GM18868 (cell line): ENCODE results near the gene PIK3R6.

Experiments used
- ATAC-seq: cut with Tn5 transposase; IDR thresholded peaks from one replicate; pipeline ENCODE4 v1.9.1; 2021; ENCODE audit warnings: mild to moderate bottlenecking, moderate library complexity; ENCODE audit not compliant: unreplicated experiment

The PIK3R6 gene

DNA sequence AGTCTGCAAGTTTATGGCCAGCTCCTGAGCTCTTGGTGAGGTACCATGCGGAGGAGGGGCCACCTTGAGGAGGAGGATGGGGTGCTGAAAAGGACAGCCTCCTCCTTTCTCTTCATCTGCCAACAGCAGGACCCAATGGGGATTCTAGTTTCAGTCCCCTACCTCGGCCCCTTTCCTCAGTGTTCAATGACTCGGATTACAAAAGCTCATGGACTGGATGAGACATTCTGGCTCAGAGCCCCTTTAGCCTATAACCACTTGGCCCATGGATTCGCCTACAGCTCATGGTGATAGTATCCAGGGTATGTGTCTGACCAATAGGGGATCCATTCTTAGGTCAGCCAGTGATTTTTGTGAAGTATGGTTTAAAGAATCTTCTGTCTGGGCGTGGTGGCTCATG, 8.5 kb upstream of the PIK3R6 start:
- no peak for ATAC-seq

DNA sequence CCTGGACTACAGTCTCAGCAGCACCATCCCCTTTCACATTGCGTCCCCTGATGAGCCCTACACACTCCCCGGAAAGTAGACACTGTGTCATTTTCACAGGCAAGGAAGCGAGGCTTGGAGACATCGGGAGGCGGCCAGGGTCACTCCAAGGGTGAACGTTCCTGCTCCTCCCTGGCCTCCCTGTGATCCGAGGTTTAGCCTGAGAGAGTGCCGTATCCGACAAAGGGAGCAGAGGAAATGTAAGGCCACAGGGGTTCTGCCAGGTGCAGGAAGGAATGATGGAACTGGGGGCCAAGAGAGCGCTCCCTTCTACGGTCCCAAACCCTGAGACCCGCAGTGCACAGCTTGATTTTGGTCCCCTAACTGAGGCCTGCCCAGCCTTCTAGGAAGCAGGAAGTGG, 8.0 kb upstream of the PIK3R6 start:
- ATAC-seq: no peak

DNA sequence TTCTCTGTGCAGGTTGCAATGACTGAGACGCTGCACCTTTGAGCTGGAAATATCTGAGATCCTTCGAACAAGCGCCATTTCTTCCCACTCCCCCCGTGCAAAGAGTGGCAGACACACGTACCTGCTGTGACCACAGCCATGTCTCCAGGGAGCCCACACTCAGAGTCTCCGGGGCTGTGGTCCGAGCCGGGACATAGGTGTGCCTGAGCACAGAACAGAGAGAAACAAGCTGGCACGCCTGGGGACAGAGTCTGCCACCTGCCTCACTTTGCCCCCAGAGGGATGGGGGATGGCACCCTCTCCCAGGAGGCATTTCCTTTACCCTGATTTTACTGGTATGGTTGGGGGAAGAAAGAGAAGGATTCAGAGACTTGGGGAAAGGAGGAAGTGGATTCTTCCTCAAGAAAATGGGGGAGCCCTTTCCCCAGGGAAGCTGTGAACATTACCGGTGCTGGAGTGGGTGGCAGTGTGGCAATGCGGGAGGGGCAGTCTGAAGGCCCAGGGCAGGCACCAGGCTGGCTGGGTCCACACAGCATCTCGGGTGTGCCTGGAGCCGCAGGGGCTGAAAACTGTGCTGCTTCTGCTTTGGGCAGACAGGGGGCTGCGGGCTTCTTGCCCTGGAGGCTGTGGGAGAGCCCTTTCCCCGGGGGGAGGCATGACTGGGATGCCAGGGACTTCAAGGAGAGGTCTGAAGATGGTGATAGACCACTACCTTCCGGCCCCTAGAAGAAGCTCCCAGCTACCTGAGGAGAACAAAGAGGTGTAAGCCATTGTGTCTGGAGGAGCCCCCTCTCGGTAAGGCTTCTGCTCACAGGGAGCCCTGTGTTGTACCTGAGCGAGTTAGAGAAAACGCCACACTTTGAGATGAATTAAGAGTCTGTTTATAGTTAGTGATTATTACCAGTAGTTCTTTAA, 6.6 kb upstream of the PIK3R6 start:
- no peak for ATAC-seq

DNA sequence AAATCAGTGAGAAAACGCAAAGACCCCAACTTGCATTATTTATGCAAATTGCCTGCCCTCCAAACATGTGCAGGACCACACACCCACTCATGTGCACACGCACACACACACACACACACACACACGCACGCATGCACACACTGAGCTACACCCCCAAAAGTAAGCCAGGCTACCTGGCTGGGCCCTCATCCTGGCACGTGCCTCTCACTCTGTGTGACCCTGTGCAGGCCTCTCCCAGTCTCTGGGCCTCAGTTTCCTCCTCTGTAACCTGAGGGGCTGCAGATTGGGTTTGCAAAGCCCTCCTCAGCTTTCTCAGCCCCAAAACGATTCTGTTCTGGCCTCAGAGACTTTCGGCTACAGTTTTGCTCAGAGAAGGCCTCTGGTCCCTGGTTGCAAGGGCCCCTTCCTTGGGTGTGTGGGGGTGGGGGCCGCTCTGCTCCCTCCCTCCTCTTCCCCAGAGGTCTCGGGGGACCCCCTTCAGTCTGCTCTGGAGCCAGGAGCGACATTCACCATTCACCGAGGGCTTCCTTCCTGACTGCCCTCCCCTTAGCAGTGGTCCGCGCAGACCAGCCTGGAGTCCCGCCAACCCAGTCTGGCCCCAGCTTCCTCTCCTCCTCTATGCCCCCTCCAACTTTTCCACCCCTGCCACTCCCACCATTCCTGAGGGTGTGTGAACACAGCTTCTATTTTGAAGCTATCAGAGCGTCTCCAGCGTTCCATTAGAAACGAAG, 5.4 kb upstream of the PIK3R6 start:
- ATAC-seq: no peak

DNA sequence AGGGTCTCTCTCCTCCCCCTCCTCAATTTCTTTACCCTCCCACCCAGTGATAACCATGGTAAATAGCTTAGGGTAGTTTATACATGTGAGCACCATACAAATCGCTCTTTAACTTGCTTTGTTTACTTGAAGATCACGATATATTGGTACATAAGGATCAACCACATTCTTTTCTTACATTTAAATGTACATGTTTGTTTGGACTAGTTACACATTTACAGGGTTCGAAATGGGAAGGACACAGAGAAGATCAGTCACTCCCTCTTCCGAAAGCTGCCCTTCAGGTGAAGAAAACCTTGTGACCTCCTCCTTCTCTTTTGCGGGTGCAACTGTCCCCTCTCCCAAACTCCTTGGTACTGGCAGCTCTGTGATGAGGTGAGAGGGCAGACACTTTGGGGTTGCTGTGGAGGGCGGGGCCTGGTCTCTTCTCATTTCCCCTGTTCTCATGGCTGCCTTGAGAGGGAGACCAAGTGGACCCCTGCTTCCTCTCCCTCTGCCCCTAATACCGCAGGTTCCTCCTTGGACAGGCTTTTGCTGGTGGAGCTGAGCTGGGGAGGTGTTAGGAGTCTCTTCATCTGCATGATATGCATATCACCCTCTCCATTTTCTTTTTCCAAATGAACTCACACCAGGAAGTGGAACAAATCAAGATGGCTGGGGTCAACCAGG, 4.7 kb upstream of the PIK3R6 start:
- no peak for ATAC-seq

DNA sequence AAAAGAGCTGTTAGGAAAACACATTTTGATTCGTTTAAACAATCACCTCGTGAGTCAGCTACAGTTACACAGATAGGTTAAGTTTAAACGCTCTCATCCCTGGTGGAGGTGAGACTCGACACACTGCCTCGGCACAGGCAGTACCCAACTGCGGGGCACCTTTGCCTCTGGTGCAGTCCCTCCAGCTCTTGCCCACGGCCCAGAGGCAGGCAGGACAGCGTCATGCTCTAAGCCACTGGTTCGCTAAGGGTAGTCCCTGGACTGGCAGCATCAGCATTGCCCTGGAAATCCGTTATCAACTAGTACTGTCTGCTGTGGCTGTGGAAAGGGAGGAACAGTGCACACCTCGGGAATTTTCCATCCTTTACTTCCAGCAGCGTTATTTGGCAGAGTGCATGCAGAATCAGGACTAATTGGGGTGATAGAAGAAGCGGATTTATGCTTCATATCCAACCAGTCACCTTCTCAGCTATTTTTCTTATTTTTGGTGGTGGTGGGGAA, 3.7 kb upstream of the PIK3R6 start:
- ATAC-seq: no peak

DNA sequence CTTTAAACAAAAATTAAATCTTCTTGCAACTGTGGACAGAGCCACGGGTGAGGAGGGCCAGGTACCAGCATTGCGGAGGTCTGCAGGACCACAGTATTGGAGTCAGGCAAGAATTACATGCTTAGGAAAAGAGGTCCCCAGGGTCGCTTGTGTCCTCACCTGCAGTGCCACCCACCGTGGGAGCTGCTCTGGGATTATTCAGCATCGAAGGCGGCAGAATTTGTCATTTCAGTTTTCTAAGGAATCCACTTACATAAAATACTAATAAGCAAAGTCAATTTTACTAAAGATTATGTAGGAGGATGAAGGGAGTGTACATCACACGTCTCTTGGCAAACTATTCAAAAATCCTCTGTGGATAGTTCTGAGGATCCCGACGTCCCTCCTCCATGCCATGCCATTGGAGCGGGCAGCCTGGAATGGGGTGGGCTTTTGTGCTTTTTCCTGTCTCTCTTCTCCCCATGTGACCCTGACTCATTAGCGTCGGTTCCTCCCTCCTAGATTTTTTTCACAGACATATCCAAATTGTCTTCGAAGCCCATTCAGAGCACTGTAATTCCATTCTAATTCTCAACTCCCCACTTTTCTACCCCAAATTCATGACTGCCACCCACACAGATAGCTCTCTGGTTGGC, 3.0 kb upstream of the PIK3R6 start:
- ATAC-seq: no peak

DNA sequence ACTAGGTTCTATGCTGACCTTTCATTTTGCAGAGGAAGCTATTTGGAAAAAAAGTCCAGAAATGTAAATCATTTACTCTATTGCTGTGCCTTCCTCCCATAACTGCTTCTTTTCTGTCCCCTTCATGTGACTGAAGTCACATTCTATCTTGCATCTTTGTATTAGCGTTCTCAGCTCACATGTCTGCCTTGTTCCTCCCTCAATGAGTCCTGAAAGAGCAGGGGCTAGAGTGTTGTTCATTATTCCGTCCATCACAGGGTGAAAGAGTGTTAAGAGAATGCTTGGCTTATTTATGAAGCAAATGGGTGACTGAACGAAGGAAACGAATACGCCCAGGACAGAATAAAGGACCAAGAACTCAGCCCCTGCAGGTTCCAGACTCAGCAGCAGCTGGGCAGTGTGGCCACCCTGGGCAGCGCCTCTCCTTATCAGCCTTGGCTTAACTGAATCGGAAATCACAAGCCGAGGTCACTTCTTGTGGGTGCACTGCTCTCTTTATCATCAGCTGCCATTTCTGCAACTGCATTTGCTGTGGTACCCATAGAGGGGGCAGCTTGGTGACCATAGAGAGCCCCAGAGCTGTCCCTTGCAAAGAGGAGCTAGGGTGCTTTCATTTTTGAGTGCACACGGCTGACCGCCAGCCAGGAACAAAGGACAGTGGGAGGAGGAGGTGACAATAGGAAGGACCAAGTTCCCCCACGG, 1.8 kb upstream of the PIK3R6 start:
- ATAC-seq: no peak

DNA sequence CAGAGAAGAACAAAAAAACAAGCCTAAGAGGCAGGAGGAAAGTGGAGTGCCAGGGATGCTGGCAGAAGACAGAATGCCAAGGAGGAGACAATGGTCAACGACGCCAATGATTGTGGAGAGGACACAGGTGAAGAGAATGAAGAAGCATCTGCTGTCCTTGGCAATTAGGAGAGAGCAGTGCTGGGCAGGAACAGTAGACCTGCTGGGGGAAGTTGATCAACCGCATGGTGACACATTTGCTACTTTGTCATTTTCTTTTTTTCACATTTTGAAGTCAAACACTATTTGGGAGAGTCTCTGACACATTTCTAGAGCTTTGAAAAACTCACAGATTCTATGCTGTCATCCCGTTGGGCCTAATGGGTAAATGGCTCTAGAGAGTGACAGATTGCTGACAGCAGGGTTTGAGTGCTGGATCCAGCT, 1.1 kb upstream of the PIK3R6 start:
- peak; percentile 62 for ATAC-seq

DNA sequence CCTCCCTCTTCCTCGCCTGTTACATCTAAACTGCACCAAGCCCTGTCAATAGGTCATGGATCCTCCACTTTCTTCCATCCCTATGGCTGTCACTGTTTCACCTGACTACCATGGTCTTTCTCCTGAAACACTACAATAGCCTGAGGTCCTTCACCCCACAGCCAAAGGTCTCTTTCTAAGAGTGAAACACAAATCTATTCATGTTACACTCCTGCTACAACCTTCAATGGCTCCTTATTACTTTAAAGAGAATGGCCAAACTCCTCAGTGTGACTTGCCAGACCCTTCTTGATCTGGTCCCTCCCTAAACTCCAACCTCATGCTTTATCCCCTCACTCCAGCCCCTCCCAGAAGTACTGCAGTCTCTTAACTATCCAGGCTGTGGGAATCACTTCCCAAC, 618 bp upstream of the PIK3R6 start:
- ATAC-seq: no peak

DNA sequence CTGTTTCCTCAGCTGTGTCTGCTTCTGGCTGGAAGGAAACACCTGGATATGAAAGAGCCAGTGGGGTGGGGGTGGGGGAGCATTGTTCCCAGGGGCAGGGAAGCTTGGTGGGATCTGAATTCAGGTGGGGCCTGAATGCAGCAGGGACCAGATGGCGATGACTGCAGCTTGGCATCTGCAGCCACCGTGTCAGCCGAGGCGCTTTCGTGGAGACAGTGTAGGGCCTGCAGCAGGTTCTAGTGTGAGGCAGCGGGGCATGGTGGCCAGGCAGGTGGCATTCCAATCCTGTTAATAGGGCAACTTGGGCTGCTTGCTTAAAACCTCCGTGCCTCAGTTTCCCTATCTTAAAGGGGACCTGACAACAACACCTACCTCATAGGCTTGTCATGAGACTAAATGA, 1.7 kb downstream of the PIK3R6 start:
- ATAC-seq: no peak

DNA sequence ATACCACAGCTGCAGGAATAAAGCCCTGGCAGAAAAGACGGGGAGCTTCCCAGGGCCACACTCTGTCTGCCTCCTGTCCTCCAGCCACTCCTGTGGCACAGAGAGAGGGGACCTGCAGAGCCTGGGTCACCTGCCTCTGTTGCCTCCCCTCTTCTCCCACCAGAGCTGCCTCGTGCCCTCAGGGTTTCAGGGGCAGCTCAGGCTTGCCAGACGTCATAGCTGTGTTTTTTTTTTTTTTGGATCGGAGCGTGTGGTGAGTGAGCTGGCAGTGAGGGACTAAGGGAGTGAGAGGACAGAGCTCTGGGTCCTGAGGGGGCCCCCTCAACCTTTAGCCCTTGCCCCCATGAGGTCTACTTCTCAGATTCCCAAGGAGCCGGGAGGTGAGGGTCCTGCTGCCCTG, 2.1 kb downstream of the PIK3R6 start:
- ATAC-seq: no peak

DNA sequence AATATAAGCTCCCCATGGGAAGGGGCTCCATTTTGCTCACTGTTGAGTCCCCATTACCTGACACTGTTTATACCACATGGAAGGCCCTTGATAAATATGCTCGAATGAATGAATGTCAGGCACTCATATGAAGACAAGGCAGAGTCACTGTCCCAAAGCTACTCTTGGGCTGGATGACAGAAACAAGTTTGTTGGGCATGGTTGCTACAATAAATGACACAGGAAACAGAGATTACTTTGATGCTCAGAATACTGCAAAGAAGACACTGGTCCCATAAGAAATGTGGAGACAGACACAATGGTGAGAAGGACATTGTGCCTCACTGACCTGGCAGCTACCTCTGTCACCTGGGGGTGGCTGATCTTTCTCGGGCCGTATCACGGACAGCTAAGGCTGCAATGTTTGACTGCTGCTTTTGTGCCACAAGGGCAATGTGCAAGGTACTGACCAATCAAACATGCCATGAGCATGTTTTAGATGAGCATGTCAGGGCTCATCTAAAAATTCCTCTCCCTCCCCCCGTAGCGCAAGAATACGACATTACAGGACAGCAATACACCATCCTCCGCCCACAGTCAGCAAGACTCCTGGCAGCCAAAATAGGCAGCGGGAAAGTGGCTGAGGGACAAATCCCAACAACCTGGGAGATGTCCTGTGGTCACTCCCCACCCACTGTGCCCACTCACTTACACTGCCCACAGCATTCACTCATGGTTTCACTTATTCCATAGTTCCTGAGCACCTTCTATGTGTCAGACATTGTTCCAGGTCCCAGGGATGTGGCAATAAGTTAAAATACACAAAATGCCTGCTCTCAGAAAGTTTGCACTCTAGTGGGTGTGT, 5.0 kb downstream of the PIK3R6 start:
- no peak for ATAC-seq

DNA sequence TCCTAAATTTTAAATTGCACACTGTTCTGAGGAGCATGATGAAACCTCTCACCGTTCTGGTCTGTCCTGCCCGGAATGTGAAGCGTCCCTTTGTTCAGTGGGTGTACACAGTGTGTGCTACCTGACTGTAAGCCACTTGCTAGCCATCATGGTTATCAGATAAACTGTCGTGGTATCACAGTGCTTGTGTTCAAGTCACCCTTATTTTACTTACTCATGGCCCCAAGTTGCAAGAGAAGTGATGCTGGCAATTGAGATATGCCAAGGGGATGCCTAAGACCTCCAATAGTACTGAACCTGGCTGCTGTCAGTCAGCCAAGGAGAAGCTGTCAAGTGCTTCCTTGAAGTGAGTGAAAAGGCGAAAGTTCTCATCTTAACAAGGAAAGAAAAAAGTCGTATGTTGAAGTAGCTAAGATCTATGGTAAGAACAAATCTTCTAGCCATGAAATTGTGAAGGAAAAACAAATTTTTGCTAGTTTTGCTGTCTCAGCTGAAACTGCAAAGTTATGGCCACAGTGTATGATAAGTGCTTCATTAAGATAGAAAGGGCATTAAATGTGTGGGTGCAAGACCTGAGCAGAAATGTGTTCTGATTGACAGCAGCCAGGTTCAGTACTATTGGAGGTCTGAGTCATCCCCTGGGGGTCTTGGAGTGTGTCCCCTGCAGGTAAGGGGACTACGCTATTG, 5.8 kb downstream of the PIK3R6 start:
- no peak for ATAC-seq

DNA sequence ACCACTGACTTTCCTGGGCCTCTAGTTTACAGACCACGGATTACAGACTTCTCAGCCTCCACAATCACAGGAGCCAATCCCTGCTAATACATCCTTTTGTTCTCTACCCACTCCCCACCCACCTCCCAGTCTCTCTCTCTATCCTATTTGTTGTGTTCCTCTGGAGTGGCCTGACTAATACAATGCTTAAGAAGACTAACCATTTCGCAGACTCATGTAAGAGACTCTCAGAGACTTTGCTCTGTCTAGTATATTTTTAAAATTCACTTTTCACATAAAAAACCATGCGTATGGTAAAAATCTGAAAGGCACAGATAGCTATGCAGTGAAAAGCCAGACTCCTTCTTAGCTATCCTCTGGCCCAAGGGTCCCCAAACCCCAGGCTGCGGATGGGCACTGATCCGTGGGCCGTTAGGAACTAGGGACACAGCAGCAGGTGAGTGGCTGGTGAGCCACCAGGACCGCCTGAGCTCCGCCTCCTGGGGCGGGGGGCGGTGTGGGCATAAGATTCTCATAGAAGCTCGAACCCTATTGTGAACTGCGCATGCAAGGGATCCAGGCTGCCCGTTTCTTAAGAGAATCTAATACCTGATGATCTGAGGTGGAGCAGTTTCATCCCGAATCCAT, 7.6 kb downstream of the PIK3R6 start:
- no peak for ATAC-seq

DNA sequence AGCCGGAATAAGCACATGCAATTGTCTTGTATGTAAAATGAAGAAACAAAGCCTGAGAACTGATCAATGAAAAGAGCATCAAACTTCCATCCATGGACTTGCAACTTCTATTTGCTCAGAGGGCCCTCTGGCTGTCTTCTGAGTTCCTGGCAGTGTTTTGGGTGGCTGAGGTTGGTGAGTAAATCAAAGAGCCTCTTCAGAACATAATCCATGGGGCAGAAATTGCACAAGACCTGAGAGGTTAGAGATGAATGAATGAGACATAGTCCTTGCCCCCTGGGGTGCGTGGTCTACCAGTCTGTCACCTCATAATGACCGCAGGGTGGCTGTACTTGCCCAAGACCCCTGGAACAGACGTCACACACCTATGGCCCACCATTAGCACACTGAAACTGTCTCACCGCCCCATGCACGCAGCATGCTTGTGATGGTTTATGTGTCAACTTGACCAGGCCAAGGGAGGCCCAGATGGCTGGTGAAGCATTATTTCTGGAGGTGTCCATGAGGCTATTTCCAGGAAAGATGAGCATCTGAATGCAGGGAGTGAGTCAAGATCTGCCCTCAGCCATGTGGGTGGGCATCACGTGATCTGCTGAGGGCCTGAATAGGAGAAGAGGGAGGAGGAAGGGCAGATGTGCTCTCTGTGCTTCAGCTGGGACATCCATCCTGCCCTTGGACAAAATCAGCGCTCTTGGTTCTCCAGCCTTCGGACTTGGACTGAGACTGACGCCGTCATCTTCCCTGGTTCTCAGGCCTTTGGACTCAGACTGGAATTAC, 8.3 kb downstream of the PIK3R6 start:
- no peak for ATAC-seq

DNA sequence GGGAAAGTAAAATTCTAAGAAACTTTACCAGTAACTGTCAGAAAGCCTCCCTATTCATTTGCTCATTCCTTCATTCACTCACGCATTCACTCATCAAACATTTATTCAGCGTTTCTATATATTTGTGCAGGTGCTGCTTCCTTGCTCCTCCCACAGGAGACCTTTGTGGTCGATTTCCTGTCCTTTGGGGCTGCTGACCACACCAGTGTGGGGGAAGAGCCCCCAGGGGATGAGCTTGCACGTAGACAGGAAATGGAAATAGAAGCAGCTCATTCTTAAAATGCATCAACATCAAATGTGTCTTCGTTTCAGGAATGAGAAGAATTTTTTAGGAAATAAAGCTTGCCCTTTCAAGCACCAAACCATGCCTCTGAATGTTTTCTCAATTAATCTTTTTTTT, 9.6 kb downstream of the PIK3R6 start:
- peak; percentile 39 for ATAC-seq
